Glutamatergic neuron (in vitro differentiated cells): ENCODE data around the gene PKN2. TPM values are rescaled to one million over a fixed set of nuclear protein-coding genes. Genes with fewer than 3 reads are reported as not detected.

Experiments
- DNase-seq: peaks from one replicate; pipeline ENCODE4 v3.0.0; 2022
- H3K27ac Mint-ChIP-seq: one replicate; pipeline ENCODE4 v1.8.0; 2020; ENCODE audit warnings: mild to moderate bottlenecking, mixed read lengths, inconsistent platforms; ENCODE audit not compliant: unreplicated experiment
- H3K27me3 Mint-ChIP-seq: one replicate; pipeline ENCODE4 v1.8.0; 2020; ENCODE audit warnings: mild to moderate bottlenecking, moderate library complexity, mixed read lengths, inconsistent platforms; ENCODE audit not compliant: unreplicated experiment
- H3K36me3 Mint-ChIP-seq: one replicate; pipeline ENCODE4 v1.8.0; 2020; ENCODE audit warnings: mild to moderate bottlenecking, mixed read lengths, inconsistent platforms; ENCODE audit not compliant: unreplicated experiment
- H3K4me1 Mint-ChIP-seq: one replicate; pipeline ENCODE4 v1.8.0; 2020; ENCODE audit warnings: mild to moderate bottlenecking, low read depth, mixed read lengths, inconsistent platforms; ENCODE audit not compliant: unreplicated experiment
- H3K4me3 Mint-ChIP-seq: one replicate; pipeline ENCODE4 v1.8.0; 2020; ENCODE audit warnings: mild to moderate bottlenecking, mixed read lengths, inconsistent platforms; ENCODE audit not compliant: unreplicated experiment
- H3K9me3 Mint-ChIP-seq: one replicate; pipeline ENCODE4 v1.8.0; 2020; ENCODE audit warnings: mild to moderate bottlenecking, moderate library complexity, mixed read lengths, inconsistent platforms; ENCODE audit not compliant: unreplicated experiment
- total RNA-seq: library from RNA; stranded (reverse); fragmentation: NEBNext Ultra II Directional; extraction: Animal tissue kit (Norgen Biotek cat#: 25700); gene quantifications from one replicate; pipeline ENCODE4 v1.2.1, GENCODE V29; 2021; ENCODE audit not compliant: unreplicated experiment
- TF ChIP-seq, protein P1 (sequence below): fragments of 200-600 bp; sonication (generic); IDR thresholded peaks from one replicate; pipeline ENCODE4 v1.5.0; 2021; ENCODE audit not compliant: partially characterized antibody, unreplicated experiment

PKN2 gene
- total RNA-seq, 1 donor from 2014 or later: 39.1 TPM

DNA sequence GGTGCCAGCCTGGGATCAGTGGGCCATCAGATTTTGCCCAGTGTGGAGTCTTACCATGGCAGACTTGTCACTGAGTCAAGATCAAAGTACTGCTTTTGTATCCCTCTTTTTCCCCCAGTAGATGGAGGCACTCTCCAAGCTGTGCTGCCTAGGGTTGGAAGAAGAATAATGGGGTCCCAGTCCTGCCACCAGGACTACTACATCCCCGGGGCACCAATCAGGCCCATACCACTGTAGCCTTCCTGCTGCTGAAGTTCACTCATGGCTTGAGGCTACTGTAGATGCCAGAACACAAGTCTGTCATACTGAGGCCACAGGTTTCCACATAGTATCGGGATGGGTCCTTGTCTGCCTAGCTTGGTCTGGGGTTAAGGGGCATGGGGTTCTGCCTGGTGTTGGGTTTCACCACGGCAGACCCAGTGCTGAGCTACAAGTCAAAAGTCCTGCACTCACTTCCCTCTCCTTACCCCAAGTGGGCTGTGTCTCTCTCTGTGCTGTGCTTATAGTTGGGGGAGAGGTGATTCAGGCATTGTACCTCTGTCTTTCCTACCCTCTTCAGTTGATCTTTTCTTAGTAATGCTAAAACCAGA is 53.4 kb downstream of the PKN2 start:
- Mint-ChIP-seq H3K4me1 (no peaks in the 10 kb centered on the region), H3K36me3 (peaks cover 5% of the 10 kb centered on the region), H3K27ac (no peak overlapping the region), H3K9me3 (peaks cover 2% of the 10 kb centered on the region), H3K27me3 (no peaks in the 10 kb centered on the region), H3K4me3 (no peak overlapping the region)
- TF ChIP-seq, protein P1, sequence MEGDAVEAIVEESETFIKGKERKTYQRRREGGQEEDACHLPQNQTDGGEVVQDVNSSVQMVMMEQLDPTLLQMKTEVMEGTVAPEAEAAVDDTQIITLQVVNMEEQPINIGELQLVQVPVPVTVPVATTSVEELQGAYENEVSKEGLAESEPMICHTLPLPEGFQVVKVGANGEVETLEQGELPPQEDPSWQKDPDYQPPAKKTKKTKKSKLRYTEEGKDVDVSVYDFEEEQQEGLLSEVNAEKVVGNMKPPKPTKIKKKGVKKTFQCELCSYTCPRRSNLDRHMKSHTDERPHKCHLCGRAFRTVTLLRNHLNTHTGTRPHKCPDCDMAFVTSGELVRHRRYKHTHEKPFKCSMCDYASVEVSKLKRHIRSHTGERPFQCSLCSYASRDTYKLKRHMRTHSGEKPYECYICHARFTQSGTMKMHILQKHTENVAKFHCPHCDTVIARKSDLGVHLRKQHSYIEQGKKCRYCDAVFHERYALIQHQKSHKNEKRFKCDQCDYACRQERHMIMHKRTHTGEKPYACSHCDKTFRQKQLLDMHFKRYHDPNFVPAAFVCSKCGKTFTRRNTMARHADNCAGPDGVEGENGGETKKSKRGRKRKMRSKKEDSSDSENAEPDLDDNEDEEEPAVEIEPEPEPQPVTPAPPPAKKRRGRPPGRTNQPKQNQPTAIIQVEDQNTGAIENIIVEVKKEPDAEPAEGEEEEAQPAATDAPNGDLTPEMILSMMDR: no peak
- no peak for DNase-seq

DNA sequence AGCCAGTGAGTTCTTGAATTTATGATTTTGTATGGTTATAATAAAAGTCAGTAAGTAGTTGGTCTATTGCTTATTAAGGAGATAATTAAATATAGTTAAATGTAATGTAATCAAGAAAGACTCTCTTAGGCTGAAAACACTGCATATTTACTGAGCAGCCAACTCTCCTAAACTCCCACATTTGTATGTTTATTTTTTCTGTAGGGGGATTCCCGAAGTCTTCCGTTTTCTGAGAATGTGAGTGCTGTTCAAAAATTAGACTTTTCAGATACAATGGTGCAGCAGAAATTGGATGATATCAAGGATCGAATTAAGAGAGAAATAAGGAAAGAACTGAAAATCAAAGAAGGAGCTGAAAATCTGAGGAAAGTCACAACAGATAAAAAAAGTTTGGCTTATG is 56.7 kb downstream of the PKN2 start:
- TF ChIP-seq, protein P1: no peak
- no peak for DNase-seq
- Mint-ChIP-seq H3K9me3 (peaks cover 2% of the 10 kb centered on the region), H3K4me1 (no peaks in the 10 kb centered on the region), H3K36me3 (peaks cover 3% of the 10 kb centered on the region), H3K4me3 (no peak overlapping the region), H3K27ac (no peak overlapping the region), H3K27me3 (no peaks in the 10 kb centered on the region)

DNA sequence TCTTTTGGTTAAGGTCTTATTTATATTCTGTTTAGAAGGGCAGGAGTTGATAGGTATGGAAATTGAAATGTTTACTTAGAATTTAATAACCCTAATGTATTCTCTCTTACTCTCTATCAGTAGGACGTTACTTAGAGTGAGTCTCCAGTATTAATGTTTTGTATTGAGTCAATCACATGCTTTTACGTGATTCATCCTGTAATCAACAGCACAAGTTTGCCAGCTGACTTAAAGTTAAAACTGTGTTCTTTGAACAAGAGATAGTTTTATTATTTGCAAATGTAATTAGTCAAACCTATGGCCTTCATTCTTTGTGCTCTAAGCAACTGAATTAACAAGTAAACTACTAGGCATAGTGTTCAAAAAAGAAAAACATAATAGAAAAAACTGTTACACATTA is 57.3 kb downstream of the PKN2 start:
- H3K27ac Mint-ChIP-seq: no peak overlapping the region
- no peaks in the 10 kb centered on the region for H3K27me3 Mint-ChIP-seq
- no peaks in the 10 kb centered on the region for H3K4me1 Mint-ChIP-seq
- H3K36me3 Mint-ChIP-seq: no peaks in the 10 kb centered on the region
- no peak overlapping the region for H3K4me3 Mint-ChIP-seq
- H3K9me3 Mint-ChIP-seq: peaks cover 2% of the 10 kb centered on the region
- DNase-seq: no peak
- TF ChIP-seq, protein P1: no peak

DNA sequence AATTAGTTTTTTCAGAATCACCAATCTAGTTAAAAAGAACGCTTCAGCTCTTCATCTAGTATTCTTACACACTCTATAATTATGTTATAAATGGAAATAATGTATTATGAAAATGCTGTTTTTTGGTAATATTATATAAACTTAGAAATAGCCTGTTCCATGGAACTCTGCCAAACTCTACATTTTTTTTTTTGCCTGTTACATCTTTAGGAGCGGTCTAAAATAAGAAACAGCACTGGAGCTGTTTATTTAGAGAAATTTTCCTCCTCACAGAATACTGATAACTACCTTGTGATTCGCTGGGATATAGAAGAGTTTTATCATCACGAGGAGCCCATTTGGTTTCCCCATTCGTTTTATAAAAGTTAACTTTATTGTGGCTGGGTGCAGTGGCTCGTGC is 58.5 kb downstream of the PKN2 start:
- Mint-ChIP-seq H3K36me3 (no peaks in the 10 kb centered on the region), H3K4me3 (no peak overlapping the region), H3K9me3 (peaks cover 2% of the 10 kb centered on the region), H3K4me1 (no peaks in the 10 kb centered on the region), H3K27ac (no peak overlapping the region), H3K27me3 (peaks cover 2% of the 10 kb centered on the region)
- TF ChIP-seq, protein P1: no peak
- no peak for DNase-seq

DNA sequence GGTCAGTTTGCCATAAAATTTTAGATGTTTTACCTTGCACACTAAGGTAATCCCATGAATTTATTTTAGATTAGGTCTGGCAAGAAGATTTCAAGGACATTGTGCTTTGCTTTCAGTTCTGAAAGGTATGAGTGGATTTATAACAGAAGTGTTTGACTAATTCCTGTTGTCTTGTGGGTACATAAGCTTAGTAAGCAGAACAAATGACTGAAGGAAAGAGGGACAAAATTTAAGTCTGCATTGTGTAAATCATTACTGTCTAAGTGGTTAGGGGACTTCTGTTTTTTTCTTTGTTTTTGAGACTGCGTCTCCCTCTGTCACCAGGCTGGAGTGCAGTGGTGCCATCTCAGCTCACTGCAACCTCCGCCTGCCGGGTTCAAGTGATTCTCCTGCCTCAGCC is 60.1 kb downstream of the PKN2 start:
- Mint-ChIP-seq H3K9me3 (no peaks in the 10 kb centered on the region), H3K27ac (no peak overlapping the region), H3K4me1 (no peaks in the 10 kb centered on the region), H3K27me3 (peaks cover 2% of the 10 kb centered on the region), H3K4me3 (no peak overlapping the region), H3K36me3 (no peaks in the 10 kb centered on the region)
- TF ChIP-seq, protein P1: no peak
- no peak for DNase-seq
